Muscle of back (tissue), 11 donors: ENCODE data around the gene NECTIN4. TPM values are rescaled to one million over a fixed set of nuclear protein-coding genes. Genes with fewer than 3 reads are reported as not detected.
"Not testable (repeated sequence)": the region's sequence is repeated elsewhere in the genome, so short reads cannot be mapped to it uniquely, and the experiment has no call there.

Source experiments
- DNase-seq, 3 donors: peaks; one replicate each; pipeline versions ENCODE4 v3.0.0 to v3.0.0-alpha.2; 2013
- polyA plus RNA-seq, 10 donors: library from polyadenylated mRNA; unstranded; fragments of 120-200 nt; gene quantifications; one replicate each; pipeline ENCODE4 v1.2.1, GENCODE V29; 2013; ENCODE audit not compliant: insufficient read length in 10 of 10

Gene NECTIN4
- polyA plus RNA-seq, 10 donors = 0.11 to 8.0 (median 0.18) TPM; not detected in 3

- no peak for DNase-seq
Observed at GRCh38 chr1:161059293-161059692, 30.1 kb downstream of the NECTIN4 start.

DNA sequence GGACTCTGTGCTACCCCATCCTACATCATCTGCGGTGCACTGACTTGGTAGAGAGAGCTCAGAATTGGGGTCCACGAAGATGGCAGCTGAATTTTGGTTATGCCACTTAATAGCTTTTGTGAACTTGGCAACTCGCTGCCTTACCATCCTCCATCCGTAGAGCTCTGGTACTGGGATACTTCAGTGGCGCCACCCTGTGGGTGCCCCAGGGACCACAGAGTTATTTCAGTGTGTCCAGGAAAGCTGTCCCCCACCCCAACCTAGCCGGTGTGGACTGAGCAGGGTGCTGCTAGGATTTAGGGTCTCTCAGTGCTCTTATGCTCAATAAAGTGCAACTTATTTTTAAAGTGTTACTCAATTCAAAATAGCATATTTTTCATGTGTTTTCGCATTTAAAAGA lies 34.6 kb downstream of the NECTIN4 start:
- no peak for DNase-seq

- DNase-seq = no peak
Observed at GRCh38 chr1:161054232-161054631, 35.1 kb downstream of the NECTIN4 start.

DNA sequence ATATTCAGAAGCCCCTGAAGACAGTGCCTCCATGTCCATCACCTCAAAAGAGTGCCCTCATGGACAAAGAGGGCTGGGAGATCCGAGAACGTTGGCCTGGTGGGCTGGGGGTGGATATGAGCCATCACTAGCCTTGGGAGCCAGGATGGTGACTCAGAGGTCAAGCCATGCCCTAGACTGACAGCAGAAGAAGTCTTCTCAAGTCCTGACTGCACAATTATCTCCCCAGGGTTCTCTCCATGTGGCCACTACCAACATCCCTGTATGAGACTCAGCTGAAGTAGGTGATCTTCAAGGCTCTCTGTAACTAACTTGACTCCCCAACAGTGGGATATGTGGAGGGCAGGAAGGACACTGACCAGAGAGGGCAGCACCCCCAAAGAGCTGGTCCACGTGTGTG lies 36.5 kb downstream of the NECTIN4 start:
- DNase-seq = no peak

GRCh38 chr1:161051219-161051618 lies 38.1 kb downstream of the NECTIN4 start:
- DNase-seq = no peak

GRCh38 chr1:161048949-161049722 lies 40.2 kb downstream of the NECTIN4 start:
- DNase-seq = no peak

- no peak for DNase-seq
Observed at GRCh38 chr1:161047436-161048420, 41.6 kb downstream of the NECTIN4 start.

- DNase-seq = no peak
Observed at GRCh38 chr1:161046605-161047228, 42.6 kb downstream of the NECTIN4 start.

GRCh38 chr1:161045736-161046604 lies 43.4 kb downstream of the NECTIN4 start, which contains the start of gene USF1:
Gene USF1, minus strand, starts transcription at chr1:161045977. Its CDS starts 2,702 bp downstream, at chr1:161043275.
- DNase-seq = peak; percentile 97 to 100 (median 97)

- peak; percentile 51 to 85 (median 70) for DNase-seq
Observed at GRCh38 chr1:161044908-161045735, 44.2 kb downstream of the NECTIN4 start.

GRCh38 chr1:161044535-161044907 lies 44.8 kb downstream of the NECTIN4 start:
- no peak for DNase-seq

- no peak for DNase-seq
Observed at GRCh38 chr1:161039546-161039945, 49.8 kb downstream of the NECTIN4 start.

GRCh38 chr1:161039154-161039545 lies 50.2 kb downstream of the NECTIN4 start:
- no peak for DNase-seq

- DNase-seq = peak; percentile 43 to 84 (median 54)
Observed at GRCh38 chr1:161038523-161039153, 50.7 kb downstream of the NECTIN4 start, which contains the start of gene TSTD1. Gene TSTD1, minus strand, starts transcription at chr1:161038964. Its CDS starts 75 bp downstream, at chr1:161038889.

DNA sequence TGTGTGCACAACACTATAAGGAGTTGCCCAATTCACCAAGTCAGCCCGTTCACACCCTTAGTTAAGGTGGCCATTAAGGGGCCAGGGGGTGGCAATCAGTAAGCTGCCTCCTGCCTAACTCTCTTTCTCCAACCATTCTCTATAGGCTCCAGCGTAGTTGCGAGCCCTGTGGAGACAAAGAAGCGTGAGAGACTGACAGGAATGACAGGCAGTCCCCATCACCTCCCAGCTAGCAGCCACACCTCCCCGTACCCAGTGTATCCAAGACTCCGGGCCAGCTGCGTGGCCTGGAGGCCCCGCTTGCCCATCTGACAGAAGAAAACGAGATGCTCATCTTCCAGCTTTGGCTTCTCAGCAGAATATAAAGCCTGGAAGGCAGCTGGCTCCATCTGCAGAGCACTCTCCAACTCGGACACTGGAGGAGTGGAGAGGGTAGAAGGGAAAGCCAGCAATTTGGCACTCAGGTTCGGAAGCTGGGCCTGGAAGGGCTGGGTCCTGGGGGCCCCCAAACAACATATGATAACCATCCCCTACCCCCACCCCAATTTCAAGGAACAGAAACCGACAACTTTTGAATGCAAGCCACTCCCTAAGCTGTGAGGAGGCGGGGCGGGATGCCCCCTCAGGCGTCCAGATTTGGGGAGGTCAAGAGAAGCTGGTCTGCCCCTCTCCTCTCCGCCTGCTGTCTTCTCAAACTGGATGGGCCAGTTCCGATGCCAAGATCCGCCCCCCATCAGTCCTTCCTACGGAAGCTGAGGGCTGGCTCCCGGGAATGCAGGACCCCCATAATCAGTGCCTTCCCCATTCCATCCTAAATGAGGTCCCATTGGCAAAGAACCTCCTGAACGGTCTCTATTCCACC lies 51.5 kb downstream of the NECTIN4 start:
- DNase-seq = no peak

DNA sequence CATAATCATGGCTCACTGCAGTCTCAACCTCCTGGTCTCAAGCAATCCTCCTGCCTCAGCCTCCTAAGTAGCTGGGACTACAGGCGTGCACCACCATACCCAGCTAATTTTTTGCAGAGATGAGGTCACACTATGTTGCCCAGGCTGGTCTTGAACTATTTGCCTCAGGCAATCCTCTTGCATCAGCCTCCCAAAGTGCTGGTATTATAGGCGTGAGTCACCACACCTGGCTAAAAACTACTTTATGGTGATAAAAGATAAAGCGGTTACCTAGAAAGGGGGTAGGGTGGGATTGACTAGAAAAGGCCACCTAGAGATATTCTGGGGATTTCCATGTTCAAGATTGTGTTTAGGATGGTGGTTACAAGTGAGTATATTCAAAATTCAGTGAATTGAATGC lies 55.6 kb downstream of the NECTIN4 start:
- no peak for DNase-seq

DNA sequence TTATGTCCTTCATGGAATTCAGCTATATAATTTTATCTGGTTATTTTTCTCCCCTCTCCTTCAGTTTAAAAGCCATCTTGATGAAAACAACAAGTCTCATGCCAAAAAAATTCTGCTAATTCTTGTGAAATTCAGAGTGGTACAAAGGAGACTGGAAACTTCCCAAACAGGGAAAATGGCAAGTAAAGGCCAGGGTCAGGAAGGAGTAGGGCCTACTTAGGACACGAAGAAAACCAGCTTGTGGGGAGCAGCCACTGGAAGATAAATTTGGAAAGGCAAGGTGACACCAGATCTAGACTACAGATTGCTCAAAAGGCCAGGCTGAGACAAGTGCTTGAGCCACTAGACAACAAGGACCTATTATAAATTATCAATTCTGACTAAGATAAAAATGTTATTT lies 56.9 kb downstream of the NECTIN4 start:
- no peak for DNase-seq

DNA sequence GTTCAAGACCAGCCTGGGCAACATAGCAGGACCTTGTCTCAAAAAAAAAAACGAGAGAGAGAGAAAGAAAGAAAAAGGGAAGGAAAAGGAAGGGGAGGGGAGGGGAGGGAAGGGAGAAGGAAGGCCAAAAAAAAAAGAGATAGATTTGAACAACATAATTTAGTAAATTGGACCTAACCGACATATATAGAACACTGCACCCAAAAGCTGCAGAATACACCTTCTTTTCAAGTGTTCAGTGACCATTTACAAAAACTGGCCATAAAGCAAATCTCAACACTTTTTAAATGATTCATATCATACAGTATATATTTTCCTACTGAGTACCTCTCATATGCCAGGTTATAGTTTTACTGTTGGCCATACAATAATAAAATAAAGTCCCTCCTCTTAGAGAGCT lies 57.5 kb downstream of the NECTIN4 start:
- no peak for DNase-seq

- not testable (repeated sequence) for DNase-seq
Observed at GRCh38 chr1:161029466-161029865, 59.9 kb downstream of the NECTIN4 start.
